ENCODE measurements around the gene SETDB2. TPM values are rescaled to one million over a fixed set of nuclear protein-coding genes. Genes with fewer than 3 reads are reported as not detected.

SETDB2 gene
- total and polyA plus RNA-seq, 10 of the 15 experiments (the other 5 are each of a cell fraction or from before 2014, with no cell fraction given), result 1.2 to 10.0 (median 7.4) TPM

DNA sequence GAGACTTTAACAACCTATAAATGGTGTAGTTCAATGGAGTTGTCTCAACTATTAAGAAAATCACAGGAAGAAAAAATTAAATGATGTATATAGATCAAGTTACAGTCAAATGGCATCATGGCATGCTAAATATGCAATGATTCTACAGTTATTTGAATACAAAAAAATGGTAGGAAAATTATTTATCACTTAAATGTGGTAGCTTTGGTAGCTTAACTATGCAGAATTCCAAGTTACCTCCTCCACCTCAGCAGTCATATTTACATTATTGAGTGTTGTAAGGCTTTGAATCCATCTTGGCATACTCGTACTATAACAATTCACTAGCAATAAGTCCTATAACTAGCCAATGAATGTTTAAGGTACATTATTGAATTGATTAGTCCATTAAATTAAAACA is 37.0 kb upstream of the SETDB2 start (continued):
- TF ChIP-seq, protein P1, sequence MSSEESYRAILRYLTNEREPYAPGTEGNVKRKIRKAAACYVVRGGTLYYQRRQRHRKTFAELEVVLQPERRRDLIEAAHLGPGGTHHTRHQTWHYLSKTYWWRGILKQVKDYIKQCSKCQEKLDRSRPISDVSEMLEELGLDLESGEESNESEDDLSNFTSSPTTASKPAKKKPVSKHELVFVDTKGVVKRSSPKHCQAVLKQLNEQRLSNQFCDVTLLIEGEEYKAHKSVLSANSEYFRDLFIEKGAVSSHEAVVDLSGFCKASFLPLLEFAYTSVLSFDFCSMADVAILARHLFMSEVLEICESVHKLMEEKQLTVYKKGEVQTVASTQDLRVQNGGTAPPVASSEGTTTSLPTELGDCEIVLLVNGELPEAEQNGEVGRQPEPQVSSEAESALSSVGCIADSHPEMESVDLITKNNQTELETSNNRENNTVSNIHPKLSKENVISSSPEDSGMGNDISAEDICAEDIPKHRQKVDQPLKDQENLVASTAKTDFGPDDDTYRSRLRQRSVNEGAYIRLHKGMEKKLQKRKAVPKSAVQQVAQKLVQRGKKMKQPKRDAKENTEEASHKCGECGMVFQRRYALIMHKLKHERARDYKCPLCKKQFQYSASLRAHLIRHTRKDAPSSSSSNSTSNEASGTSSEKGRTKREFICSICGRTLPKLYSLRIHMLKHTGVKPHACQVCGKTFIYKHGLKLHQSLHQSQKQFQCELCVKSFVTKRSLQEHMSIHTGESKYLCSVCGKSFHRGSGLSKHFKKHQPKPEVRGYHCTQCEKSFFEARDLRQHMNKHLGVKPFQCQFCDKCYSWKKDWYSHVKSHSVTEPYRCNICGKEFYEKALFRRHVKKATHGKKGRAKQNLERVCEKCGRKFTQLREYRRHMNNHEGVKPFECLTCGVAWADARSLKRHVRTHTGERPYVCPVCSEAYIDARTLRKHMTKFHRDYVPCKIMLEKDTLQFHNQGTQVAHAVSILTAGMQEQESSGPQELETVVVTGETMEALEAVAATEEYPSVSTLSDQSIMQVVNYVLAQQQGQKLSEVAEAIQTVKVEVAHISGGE (CRISPR knock-in tag; IDR thresholded peaks at IDR 0.05), result no peak
- TF ChIP-seq, protein P2, sequence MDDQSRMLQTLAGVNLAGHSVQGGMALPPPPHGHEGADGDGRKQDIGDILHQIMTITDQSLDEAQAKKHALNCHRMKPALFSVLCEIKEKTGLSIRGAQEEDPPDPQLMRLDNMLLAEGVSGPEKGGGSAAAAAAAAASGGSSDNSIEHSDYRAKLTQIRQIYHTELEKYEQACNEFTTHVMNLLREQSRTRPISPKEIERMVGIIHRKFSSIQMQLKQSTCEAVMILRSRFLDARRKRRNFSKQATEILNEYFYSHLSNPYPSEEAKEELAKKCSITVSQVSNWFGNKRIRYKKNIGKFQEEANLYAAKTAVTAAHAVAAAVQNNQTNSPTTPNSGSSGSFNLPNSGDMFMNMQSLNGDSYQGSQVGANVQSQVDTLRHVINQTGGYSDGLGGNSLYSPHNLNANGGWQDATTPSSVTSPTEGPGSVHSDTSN (IDR thresholded peaks at IDR 0.05; ENCODE audit: insufficient replicate concordance, low read depth, low read length), result no peak
- TF ChIP-seq, protein P3, sequence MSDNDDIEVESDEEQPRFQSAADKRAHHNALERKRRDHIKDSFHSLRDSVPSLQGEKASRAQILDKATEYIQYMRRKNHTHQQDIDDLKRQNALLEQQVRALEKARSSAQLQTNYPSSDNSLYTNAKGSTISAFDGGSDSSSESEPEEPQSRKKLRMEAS (IDR thresholded peaks at IDR 0.05; ENCODE audit: low read depth, low read length), result no peak
- no peak for TF ChIP-seq POLR2AphosphoS5 (IDR thresholded peaks at IDR 0.05; ENCODE audit: low read length)

DNA sequence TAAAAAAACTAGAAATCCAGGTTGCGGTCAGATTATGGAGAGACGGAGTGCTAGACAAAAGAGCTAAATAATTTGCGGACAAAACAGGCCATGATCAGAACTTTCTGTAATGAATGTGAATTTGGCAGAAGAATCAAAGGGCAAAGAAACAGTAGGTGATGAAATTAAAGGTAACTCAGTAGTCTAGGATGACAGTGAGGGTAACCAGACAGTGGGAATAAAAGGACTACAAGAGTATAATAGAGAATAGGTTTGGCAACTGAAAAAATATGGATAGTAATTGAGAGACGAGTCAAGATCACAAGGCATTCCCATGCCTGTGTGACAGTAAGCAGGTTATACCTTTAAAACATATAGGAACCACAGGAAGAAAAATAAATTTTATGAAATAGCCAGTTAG is 36.1 kb upstream of the SETDB2 start:
- ATAC-seq (no peak), DNase-seq (ENCODE audit: low read depth, low spot score) (no peak), FAIRE-seq (no peak)
- H3K36me3 ChIP-seq (ENCODE audit: control insufficient read depth in 2 of 2, insufficient read depth in 2 of 2, low read length in 1 of 2), result no peaks in the 10 kb centered on the region
- H2AFZ ChIP-seq (ENCODE audit: control insufficient read depth, low read depth, low read length), result no peak overlapping the region
- no peak overlapping the region for H3K4me2 ChIP-seq (ENCODE audit: control insufficient read depth, insufficient read depth)
- POLR2A ChIA-PET, result no interaction called here
- no peaks in the 10 kb centered on the region for H4K20me1 ChIP-seq (ENCODE audit: control insufficient read depth, insufficient read depth)
- no peak overlapping the region for H3K27ac ChIP-seq (ENCODE audit: control insufficient read depth, insufficient read depth)
- SMC1A ChIA-PET (ENCODE audit: uncharacterized antibody, unreplicated experiment), result no interaction called here
- no peaks in the 10 kb centered on the region for H3K79me2 ChIP-seq (ENCODE audit: control insufficient read depth, insufficient read depth, low read length)
- RAD21 ChIA-PET (ENCODE audit: unreplicated experiment), result no interaction called here
- 63% methylated on average over 4 of the region's 4 CpGs for whole genome bisulfite sequencing (ENCODE audit: insufficient coverage, insufficient replicate concordance, low lambda C conversion rate, missing lambda C conversion rate)
- BruUV-seq (replicated peaks), result no TSS peak
- intact Hi-C loops (cut with micrococcal nuclease; ENCODE audit: unreplicated experiment), result no loop called here
- TF ChIP-seq EP300 (IDR thresholded peaks at IDR 0.05; ENCODE audit: borderline replicate concordance in 1 of 2, control insufficient read depth in 1 of 2, low read depth in 2 of 2, low read length in 2 of 2) (no peak), TCF12 (IDR thresholded peaks at IDR 0.05; ENCODE audit: low read depth, low read length) (no peak), SPI1 (IDR thresholded peaks at IDR 0.05; ENCODE audit: borderline replicate concordance, insufficient read depth, low read depth, low read length) (no peak), SMC3 (IDR thresholded peaks at IDR 0.05; ENCODE audit: borderline replicate concordance, low read length) (no peak), MYC (IDR thresholded peaks at IDR 0.05; ENCODE audit: insufficient read depth, insufficient read length, insufficient replicate concordance, low read length, severe bottlenecking) (no peak)
- TF ChIP-seq, protein P4, sequence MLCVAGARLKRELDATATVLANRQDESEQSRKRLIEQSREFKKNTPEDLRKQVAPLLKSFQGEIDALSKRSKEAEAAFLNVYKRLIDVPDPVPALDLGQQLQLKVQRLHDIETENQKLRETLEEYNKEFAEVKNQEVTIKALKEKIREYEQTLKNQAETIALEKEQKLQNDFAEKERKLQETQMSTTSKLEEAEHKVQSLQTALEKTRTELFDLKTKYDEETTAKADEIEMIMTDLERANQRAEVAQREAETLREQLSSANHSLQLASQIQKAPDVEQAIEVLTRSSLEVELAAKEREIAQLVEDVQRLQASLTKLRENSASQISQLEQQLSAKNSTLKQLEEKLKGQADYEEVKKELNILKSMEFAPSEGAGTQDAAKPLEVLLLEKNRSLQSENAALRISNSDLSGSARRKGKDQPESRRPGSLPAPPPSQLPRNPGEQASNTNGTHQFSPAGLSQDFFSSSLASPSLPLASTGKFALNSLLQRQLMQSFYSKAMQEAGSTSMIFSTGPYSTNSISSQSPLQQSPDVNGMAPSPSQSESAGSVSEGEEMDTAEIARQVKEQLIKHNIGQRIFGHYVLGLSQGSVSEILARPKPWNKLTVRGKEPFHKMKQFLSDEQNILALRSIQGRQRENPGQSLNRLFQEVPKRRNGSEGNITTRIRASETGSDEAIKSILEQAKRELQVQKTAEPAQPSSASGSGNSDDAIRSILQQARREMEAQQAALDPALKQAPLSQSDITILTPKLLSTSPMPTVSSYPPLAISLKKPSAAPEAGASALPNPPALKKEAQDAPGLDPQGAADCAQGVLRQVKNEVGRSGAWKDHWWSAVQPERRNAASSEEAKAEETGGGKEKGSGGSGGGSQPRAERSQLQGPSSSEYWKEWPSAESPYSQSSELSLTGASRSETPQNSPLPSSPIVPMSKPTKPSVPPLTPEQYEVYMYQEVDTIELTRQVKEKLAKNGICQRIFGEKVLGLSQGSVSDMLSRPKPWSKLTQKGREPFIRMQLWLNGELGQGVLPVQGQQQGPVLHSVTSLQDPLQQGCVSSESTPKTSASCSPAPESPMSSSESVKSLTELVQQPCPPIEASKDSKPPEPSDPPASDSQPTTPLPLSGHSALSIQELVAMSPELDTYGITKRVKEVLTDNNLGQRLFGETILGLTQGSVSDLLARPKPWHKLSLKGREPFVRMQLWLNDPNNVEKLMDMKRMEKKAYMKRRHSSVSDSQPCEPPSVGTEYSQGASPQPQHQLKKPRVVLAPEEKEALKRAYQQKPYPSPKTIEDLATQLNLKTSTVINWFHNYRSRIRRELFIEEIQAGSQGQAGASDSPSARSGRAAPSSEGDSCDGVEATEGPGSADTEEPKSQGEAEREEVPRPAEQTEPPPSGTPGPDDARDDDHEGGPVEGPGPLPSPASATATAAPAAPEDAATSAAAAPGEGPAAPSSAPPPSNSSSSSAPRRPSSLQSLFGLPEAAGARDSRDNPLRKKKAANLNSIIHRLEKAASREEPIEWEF (IDR thresholded peaks at IDR 0.05; ENCODE audit: insufficient replicate concordance, low read depth, low read length), result no peak
- no peaks in the 10 kb centered on the region; the same call in 1 of the 2 replicates for H3K4me1 ChIP-seq (ENCODE audit: control insufficient read depth, insufficient read depth, low read length)
- no peak overlapping the region for H3K4me3 ChIP-seq
- H3K9ac ChIP-seq (ENCODE audit: control insufficient read depth, insufficient read depth, low read length), result no peak overlapping the region
- CTCF ChIA-PET, result no interaction called here
- H3K9me3 ChIP-seq (replicated peaks; ENCODE audit: control insufficient read depth, insufficient read depth, low read length), result no peaks in the 10 kb centered on the region; the same call in none of the 3 replicates
- in situ Hi-C loops (cut with MboI), result no loop called here
- H3K27me3 ChIP-seq (replicated peaks in 1 of 2; ENCODE audit: control insufficient read depth in 2 of 2, insufficient read depth in 2 of 2, low read length in 1 of 2), result no peaks in the 10 kb centered on the region

All from GM12878 (cell line).